ENCODE results near the gene NR2F2. TPM values are rescaled to one million over a fixed set of nuclear protein-coding genes. Genes with fewer than 3 reads are reported as not detected.
A peak's percentile ranks its signal among the peaks of the same experiment; 100 is the strongest.

Gene NR2F2
- 91.9 and 99.1 TPM in 2 replicates for polyA plus RNA-seq (2013)

DNA sequence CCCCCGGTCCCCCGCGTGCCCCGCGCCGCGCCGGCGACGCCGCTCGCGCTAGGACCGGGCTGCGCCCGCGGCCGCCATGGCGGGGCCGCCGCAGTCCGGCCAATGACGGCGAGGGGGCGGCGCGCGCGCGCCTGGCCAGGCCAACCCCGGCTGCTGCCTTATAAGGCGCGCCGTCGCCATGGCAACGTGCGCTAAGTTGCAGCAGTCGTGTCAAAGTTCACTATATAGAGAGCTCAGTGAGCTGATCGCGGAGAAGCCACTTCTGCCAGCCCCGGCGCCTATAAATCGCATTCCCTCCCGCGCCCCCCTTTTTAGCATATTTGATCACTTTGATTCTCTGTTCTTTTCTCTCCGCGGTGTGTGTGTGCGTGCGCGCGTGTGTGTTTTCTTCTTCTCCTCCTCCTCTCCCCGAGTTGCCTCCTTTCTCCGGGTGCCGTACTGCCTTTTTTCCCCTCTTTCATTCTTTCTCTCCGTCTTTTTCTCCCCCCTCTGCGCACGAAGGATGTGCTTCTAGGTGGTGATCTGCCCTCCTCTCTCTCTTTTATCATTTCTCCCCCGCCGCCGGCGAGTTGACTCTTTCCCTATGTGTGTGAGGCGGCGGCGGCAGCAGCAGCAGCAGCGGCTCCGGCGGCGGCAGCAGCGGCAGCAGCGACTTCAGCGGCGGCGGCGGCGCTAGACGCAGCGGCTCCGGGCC, at the start of gene NR2F2:
Gene NR2F2, plus strand, starts transcription at position 251 of the 694 bp plus-strand sequence. CDS start 1,406 bp downstream, outside the sequence.
- peak within 1 kb of the TSS; percentile 73 for H4K8ac ChIP-seq (ENCODE audit: low read depth, low read length)
- H3K14ac ChIP-seq (ENCODE audit: low read length) = peak within 1 kb of the TSS; percentile 85
- peak within 1 kb of the TSS; percentile 74 for H3K18ac ChIP-seq (ENCODE audit: low read length)
- peaks cover 18 to 23% of the 10 kb centered on the region in 2 experiments for H3K36me3 ChIP-seq (ENCODE audit: control insufficient read depth in 1 of 2, insufficient read depth in 2 of 2, low read length in 2 of 2)
- H2BK120ac ChIP-seq (ENCODE audit: insufficient read depth, low read length, poor library complexity) = peak within 1 kb of the TSS; percentile 74
- H3K4me2 ChIP-seq (ENCODE audit: low read length) = peak within 1 kb of the TSS; percentile 93
- peak; percentile 97 to 99 for DNase-seq
- no peak within 1 kb of the TSS for H2AK5ac ChIP-seq (ENCODE audit: low read length)
- peak within 1 kb of the TSS; percentile 92 for H3K4me3 ChIP-seq (ENCODE audit: low read depth, low read length)
- H2AFZ ChIP-seq (ENCODE audit: insufficient read depth, low read length, poor library complexity) = peak within 1 kb of the TSS; percentile 23
- H3K9ac ChIP-seq (ENCODE audit: low read length) = peak within 1 kb of the TSS; percentile 91
- no peaks in the 10 kb centered on the region for H3K27me3 ChIP-seq (ENCODE audit: insufficient read depth, low read length)
- peak within 1 kb of the TSS; percentile 72 for H2BK12ac ChIP-seq (ENCODE audit: low read length)
- H4K91ac ChIP-seq (ENCODE audit: low read depth, low read length) = peak within 1 kb of the TSS; percentile 50
- H3K79me1 ChIP-seq (ENCODE audit: low read length) = peaks cover 55% of the 10 kb centered on the region
- peak within 1 kb of the TSS; percentile 73 for H3K4ac ChIP-seq (ENCODE audit: low read depth, low read length)
- peak within 1 kb of the TSS; percentile 99 for H3K27ac ChIP-seq (ENCODE audit: low read depth, low read length)
- H4K12ac ChIP-seq (ENCODE audit: low read depth, low read length) = no peak within 1 kb of the TSS
- no peaks in the 10 kb centered on the region for H3K9me3 ChIP-seq (ENCODE audit: insufficient read depth, low read depth, low read length)
- peaks cover 17 to 21% of the 10 kb centered on the region in 2 experiments for H3K4me1 ChIP-seq (ENCODE audit: control insufficient read depth in 1 of 2, insufficient read depth in 2 of 2, low read length in 2 of 2)
- H2BK5ac ChIP-seq (ENCODE audit: low read depth, low read length, poor library complexity) = peak within 1 kb of the TSS; percentile 75
- peak within 1 kb of the TSS; percentile 79 for H3K23ac ChIP-seq (ENCODE audit: low read length)
- WGBS (ENCODE audit: extremely low coverage, insufficient coverage, insufficient read length) = no CpG with 5 or more reads among the region's 78 CpGs
- H3K79me2 ChIP-seq (ENCODE audit: control insufficient read depth, insufficient read depth, low read length, poor library complexity) = peaks cover 43% of the 10 kb centered on the region

DNA sequence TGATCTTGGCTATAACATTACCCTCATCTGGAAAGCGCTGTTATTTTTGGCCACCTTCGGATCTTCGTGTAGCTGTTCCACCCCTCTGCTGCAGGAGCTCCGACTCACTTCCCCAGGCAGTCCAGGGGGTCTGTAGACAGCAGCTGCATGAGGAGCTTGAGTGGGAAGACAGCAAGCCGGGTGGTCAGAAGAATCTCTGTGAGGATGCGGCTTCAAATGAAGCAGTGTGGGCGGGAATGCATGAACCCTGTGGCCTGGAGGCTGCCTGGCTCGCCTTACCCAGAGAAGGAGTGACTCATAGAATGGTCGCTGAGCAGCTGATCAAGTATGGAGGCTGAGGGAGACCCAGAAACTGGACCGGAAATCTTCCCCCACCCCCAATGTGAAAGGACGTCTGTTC, 45.2 kb upstream of the NR2F2 start:
- H4K91ac ChIP-seq (ENCODE audit: low read depth, low read length) = no peak overlapping the region
- no peak overlapping the region for H3K4ac ChIP-seq (ENCODE audit: low read depth, low read length)
- no peak overlapping the region for H2AFZ ChIP-seq (ENCODE audit: insufficient read depth, low read length, poor library complexity)
- H3K23ac ChIP-seq (ENCODE audit: low read length) = no peak overlapping the region
- no peak overlapping the region for H3K4me2 ChIP-seq (ENCODE audit: low read length)
- H3K27me3 ChIP-seq (ENCODE audit: insufficient read depth, low read length) = no peaks in the 10 kb centered on the region
- DNase-seq = no peak
- H3K18ac ChIP-seq (ENCODE audit: low read length) = no peak overlapping the region
- no peaks in the 10 kb centered on the region for H3K36me3 ChIP-seq (ENCODE audit: control insufficient read depth in 1 of 2, insufficient read depth in 2 of 2, low read length in 2 of 2)
- no peak overlapping the region for H2BK12ac ChIP-seq (ENCODE audit: low read length)
- no CpG with 5 or more reads among the region's 11 CpGs for WGBS (ENCODE audit: extremely low coverage, insufficient coverage, insufficient read length)
- no peak overlapping the region for H3K9ac ChIP-seq (ENCODE audit: low read length)
- peaks cover 2% of the 10 kb centered on the region for H3K9me3 ChIP-seq (ENCODE audit: insufficient read depth, low read depth, low read length)
- no peak overlapping the region for H2BK120ac ChIP-seq (ENCODE audit: insufficient read depth, low read length, poor library complexity)
- H2AK5ac ChIP-seq (ENCODE audit: low read length) = no peak overlapping the region
- H3K79me2 ChIP-seq (ENCODE audit: control insufficient read depth, insufficient read depth, low read length, poor library complexity) = no peaks in the 10 kb centered on the region
- H2BK5ac ChIP-seq (ENCODE audit: low read depth, low read length, poor library complexity) = no peak overlapping the region
- H3K27ac ChIP-seq (ENCODE audit: low read depth, low read length) = no peak overlapping the region
- H3K14ac ChIP-seq (ENCODE audit: low read length) = no peak overlapping the region
- peaks cover 6 to 8% of the 10 kb centered on the region in 2 experiments for H3K4me1 ChIP-seq (ENCODE audit: control insufficient read depth in 1 of 2, insufficient read depth in 2 of 2, low read length in 2 of 2)
- no peaks in the 10 kb centered on the region for H3K79me1 ChIP-seq (ENCODE audit: low read length)
- no peak overlapping the region for H3K4me3 ChIP-seq (ENCODE audit: low read depth, low read length)
- no peak overlapping the region for H4K8ac ChIP-seq (ENCODE audit: low read depth, low read length)
- no peak overlapping the region for H4K12ac ChIP-seq (ENCODE audit: low read depth, low read length)

DNA sequence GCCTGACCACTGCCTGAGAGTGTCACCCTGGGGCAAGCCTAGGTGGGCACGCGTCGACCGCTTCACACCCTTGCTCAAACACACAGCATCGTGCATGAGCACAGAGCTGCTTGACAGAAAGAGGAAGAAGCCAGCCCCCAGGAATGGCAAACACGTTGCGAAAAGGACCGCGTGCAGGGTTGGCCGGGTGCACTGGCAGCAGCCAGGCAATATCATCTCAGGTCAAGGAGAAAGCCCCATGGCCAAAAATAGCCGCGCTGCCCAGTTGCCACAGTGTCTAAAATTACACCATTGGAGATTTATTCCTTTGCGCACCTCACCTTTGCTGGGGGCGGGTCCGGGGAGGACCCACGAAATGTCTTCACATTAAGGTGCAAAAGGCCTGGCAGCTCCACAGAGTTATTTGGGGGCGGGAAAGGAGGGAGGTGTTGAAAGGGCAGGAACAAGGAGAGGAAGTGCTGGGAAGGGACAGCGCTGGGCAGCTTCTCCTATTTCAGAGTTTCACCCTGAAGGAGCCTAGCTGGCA, 44.7 kb upstream of the NR2F2 start:
- peak overlapping the region; percentile 24 for H3K23ac ChIP-seq (ENCODE audit: low read length)
- peaks cover 2% of the 10 kb centered on the region for H3K9me3 ChIP-seq (ENCODE audit: insufficient read depth, low read depth, low read length)
- no peak overlapping the region for H3K4ac ChIP-seq (ENCODE audit: low read depth, low read length)
- no peak overlapping the region for H4K12ac ChIP-seq (ENCODE audit: low read depth, low read length)
- no peak overlapping the region for H4K91ac ChIP-seq (ENCODE audit: low read depth, low read length)
- H3K4me3 ChIP-seq (ENCODE audit: low read depth, low read length) = no peak overlapping the region
- H3K36me3 ChIP-seq (ENCODE audit: control insufficient read depth in 1 of 2, insufficient read depth in 2 of 2, low read length in 2 of 2) = no peaks in the 10 kb centered on the region
- no peak overlapping the region for H3K4me2 ChIP-seq (ENCODE audit: low read length)
- H2BK120ac ChIP-seq (ENCODE audit: insufficient read depth, low read length, poor library complexity) = no peak overlapping the region
- no peak overlapping the region for H3K18ac ChIP-seq (ENCODE audit: low read length)
- H2AFZ ChIP-seq (ENCODE audit: insufficient read depth, low read length, poor library complexity) = no peak overlapping the region
- H3K9ac ChIP-seq (ENCODE audit: low read length) = no peak overlapping the region
- no peaks in the 10 kb centered on the region for H3K27me3 ChIP-seq (ENCODE audit: insufficient read depth, low read length)
- no peaks in the 10 kb centered on the region for H3K79me2 ChIP-seq (ENCODE audit: control insufficient read depth, insufficient read depth, low read length, poor library complexity)
- H2BK5ac ChIP-seq (ENCODE audit: low read depth, low read length, poor library complexity) = no peak overlapping the region
- no peak overlapping the region for H4K8ac ChIP-seq (ENCODE audit: low read depth, low read length)
- H3K4me1 ChIP-seq (ENCODE audit: control insufficient read depth in 1 of 2, insufficient read depth in 2 of 2, low read length in 2 of 2) = peaks cover 6 to 8% of the 10 kb centered on the region in 2 experiments
- DNase-seq = no peak
- H2BK12ac ChIP-seq (ENCODE audit: low read length) = no peak overlapping the region
- no peaks in the 10 kb centered on the region for H3K79me1 ChIP-seq (ENCODE audit: low read length)
- no peak overlapping the region for H3K14ac ChIP-seq (ENCODE audit: low read length)
- no CpG with 5 or more reads among the region's 18 CpGs for WGBS (ENCODE audit: extremely low coverage, insufficient coverage, insufficient read length)
- no peak overlapping the region for H3K27ac ChIP-seq (ENCODE audit: low read depth, low read length)
- H2AK5ac ChIP-seq (ENCODE audit: low read length) = no peak overlapping the region

DNA sequence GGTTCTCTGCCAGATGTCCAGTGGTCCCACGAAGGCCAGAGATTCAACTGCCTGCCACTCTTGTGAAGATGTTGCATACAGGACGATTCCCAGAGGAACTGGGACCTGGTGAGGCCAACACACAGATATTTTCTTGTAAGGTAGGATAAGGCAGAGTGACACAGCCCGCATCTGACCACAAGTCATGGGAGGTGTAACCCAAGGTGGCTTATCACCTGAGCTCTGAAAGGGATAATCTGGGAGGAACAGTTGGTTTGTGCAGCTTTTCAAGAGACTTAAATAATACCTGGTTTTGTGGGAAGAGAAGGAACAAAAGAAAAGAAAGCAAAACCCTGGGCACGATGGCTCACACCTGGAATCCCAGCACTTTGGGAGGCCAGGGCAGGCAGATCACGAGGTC, 39.8 kb upstream of the NR2F2 start:
- Histone ChIP-seq H2BK5ac (ENCODE audit: low read depth, low read length, poor library complexity) (no peak overlapping the region), H2AFZ (ENCODE audit: insufficient read depth, low read length, poor library complexity) (no peak overlapping the region), H3K79me1 (ENCODE audit: low read length) (no peaks in the 10 kb centered on the region), H3K79me2 (ENCODE audit: control insufficient read depth, insufficient read depth, low read length, poor library complexity) (no peaks in the 10 kb centered on the region), H3K27me3 (ENCODE audit: insufficient read depth, low read length) (no peaks in the 10 kb centered on the region), H3K4me1 (ENCODE audit: control insufficient read depth in 1 of 2, insufficient read depth in 2 of 2, low read length in 2 of 2) (peaks cover 1 to 6% of the 10 kb centered on the region in 2 experiments), H2BK120ac (ENCODE audit: insufficient read depth, low read length, poor library complexity) (no peak overlapping the region), H4K8ac (ENCODE audit: low read depth, low read length) (no peak overlapping the region), H3K27ac (ENCODE audit: low read depth, low read length) (no peak overlapping the region), H3K4me2 (ENCODE audit: low read length) (no peak overlapping the region), H2AK5ac (ENCODE audit: low read length) (no peak overlapping the region), H3K23ac (ENCODE audit: low read length) (no peak overlapping the region), H3K9me3 (ENCODE audit: insufficient read depth, low read depth, low read length) (no peaks in the 10 kb centered on the region), H4K91ac (ENCODE audit: low read depth, low read length) (no peak overlapping the region), H3K18ac (ENCODE audit: low read length) (no peak overlapping the region), H3K4ac (ENCODE audit: low read depth, low read length) (no peak overlapping the region), H4K12ac (ENCODE audit: low read depth, low read length) (no peak overlapping the region), H3K36me3 (ENCODE audit: control insufficient read depth in 1 of 2, insufficient read depth in 2 of 2, low read length in 2 of 2) (peaks cover 0 to 2% of the 10 kb centered on the region in 2 experiments), H3K14ac (ENCODE audit: low read length) (peak overlapping the region; percentile 1), H3K4me3 (ENCODE audit: low read depth, low read length) (no peak overlapping the region), H3K9ac (ENCODE audit: low read length) (no peak overlapping the region), H2BK12ac (ENCODE audit: low read length) (no peak overlapping the region)
- DNase-seq = no peak
- no CpG with 5 or more reads among the region's 5 CpGs for WGBS (ENCODE audit: extremely low coverage, insufficient coverage, insufficient read length)

Measured in trophoblast cell (in vitro differentiated cells and primary cell).